CD4-positive, alpha-beta T cell (primary cell): ENCODE measurements around the gene ADGRL3. TPM values are rescaled to one million over a fixed set of nuclear protein-coding genes. Genes with fewer than 3 reads are reported as not detected.

ENCODE experiments used
- ATAC-seq: fragments of 200-7000 bp; cut with Tn5 transposase; one replicate; pipeline ENCODE4 v1.10.0; 2022; ENCODE audit warnings: mild to moderate bottlenecking; ENCODE audit not compliant: poor library complexity
- CTCF ChIA-PET: fragments of 350-600 bp; sonication (Branson Sonifier 250); formaldehyde crosslinking; loops from one replicate; lab custom pipeline; 2021; ENCODE audit warnings: antibody characterized with exemption, inconsistent platforms; lab: Charles Lee
- POLR2A ChIA-PET: fragments of 350-600 bp; sonication (Branson Sonifier 250); formaldehyde crosslinking; loops from one replicate; lab custom pipeline; 2021; ENCODE audit warnings: antibody characterized with exemption, inconsistent platforms; lab: Charles Lee
- DNase-seq, 14 experiments: peaks; one replicate each; pipeline ENCODE4 v3.0.0-alpha.2; 2013 to 2020; ENCODE audit warnings: mixed read lengths in 2 of 14
- H3K27ac ChIP-seq, 2 donors: one replicate each; pipeline versions ENCODE4 v1.5.1 to v1.7.0; 2013; ENCODE audit warnings: low read length in 2 of 2, low read depth in 1 of 2, mild to moderate bottlenecking in 1 of 2
- H3K27me3 ChIP-seq, 2 experiments: 1 replicate in 1 of 2; 2 replicates in 1 of 2; pipeline versions ENCODE4 v1.6.1 to v1.7.0; 2013; ENCODE audit warnings: low read length in 2 of 2, control low read depth in 1 of 2, mild to moderate bottlenecking in 1 of 2, moderate library complexity in 1 of 2; ENCODE audit not compliant: insufficient read depth in 2 of 2, control insufficient read depth in 1 of 2
- H3K36me3 ChIP-seq: one replicate; pipeline ENCODE4 v1.6.1; 2013; ENCODE audit warnings: low read length, control low read depth; ENCODE audit not compliant: insufficient read depth
- H3K4me1 ChIP-seq: one replicate; pipeline ENCODE4 v1.6.1; 2013; ENCODE audit warnings: low read length, control low read depth; ENCODE audit not compliant: insufficient read depth
- H3K4me3 ChIP-seq: one replicate; pipeline ENCODE4 v1.5.1; 2013; ENCODE audit warnings: mild to moderate bottlenecking, low read length, moderate library complexity
- H3K9me3 ChIP-seq, 2 experiments: 1 replicate in 1 of 2; 2 replicates in 1 of 2; pipeline versions ENCODE4 v1.6.1 to v1.7.0; 2013; ENCODE audit warnings: low read length in 2 of 2, mild to moderate bottlenecking in 2 of 2, control low read depth in 1 of 2, moderate library complexity in 1 of 2; ENCODE audit not compliant: control insufficient read depth in 1 of 2, insufficient read depth in 1 of 2
- H3K27ac Mint-ChIP-seq: one replicate; pipeline ENCODE4 v1.8.0; 2020; ENCODE audit warnings: mixed read lengths
- H3K27me3 Mint-ChIP-seq: one replicate; pipeline ENCODE4 v1.8.0; 2021; ENCODE audit warnings: mixed read lengths
- H3K36me3 Mint-ChIP-seq: one replicate; pipeline ENCODE4 v1.8.0; 2021; ENCODE audit warnings: low read depth, mixed read lengths
- H3K4me1 Mint-ChIP-seq: one replicate; pipeline ENCODE4 v1.8.0; 2021; ENCODE audit warnings: low read depth, mixed read lengths
- H3K4me3 Mint-ChIP-seq: one replicate; pipeline ENCODE4 v1.8.0; 2020; ENCODE audit warnings: mild to moderate bottlenecking, mixed read lengths
- H3K9me3 Mint-ChIP-seq: one replicate; pipeline ENCODE4 v1.8.0; 2020; ENCODE audit warnings: mixed read lengths
- intact Hi-C, 2 experiments: fragments of 100-400 bp; cut with DNase I in 1 of 2; cut with micrococcal nuclease in 1 of 2; formaldehyde crosslinking; loops; one replicate each; pipeline versions ENCODE4 v1.15.1 to v1.9.0; 2023 to 2025; cut with DNase I, micrococcal nuclease
- total RNA-seq, 174 experiments: library from RNA in 2 of 174; stranded (reverse) in 2 of 174; gene quantifications; one replicate each; pipeline ENCODE4 v1.2.3 and lab custom pipeline; 2021 to 2026
- TF ChIP-seq, protein P1 (sequence below): fragments of 200-600 bp; IDR thresholded peaks from one replicate; pipeline ENCODE4 v1.8.0; 2022; ENCODE audit warnings: antibody characterized with exemption, mild to moderate bottlenecking

Gene ADGRL3
- total RNA-seq, 2 experiments from 2014 or later: not detected

GRCh38 chr4:61427818-61428495 is 227.8 kb downstream of the ADGRL3 start:
- no peak overlapping the region for H3K4me3 ChIP-seq
- TF ChIP-seq, protein P1, sequence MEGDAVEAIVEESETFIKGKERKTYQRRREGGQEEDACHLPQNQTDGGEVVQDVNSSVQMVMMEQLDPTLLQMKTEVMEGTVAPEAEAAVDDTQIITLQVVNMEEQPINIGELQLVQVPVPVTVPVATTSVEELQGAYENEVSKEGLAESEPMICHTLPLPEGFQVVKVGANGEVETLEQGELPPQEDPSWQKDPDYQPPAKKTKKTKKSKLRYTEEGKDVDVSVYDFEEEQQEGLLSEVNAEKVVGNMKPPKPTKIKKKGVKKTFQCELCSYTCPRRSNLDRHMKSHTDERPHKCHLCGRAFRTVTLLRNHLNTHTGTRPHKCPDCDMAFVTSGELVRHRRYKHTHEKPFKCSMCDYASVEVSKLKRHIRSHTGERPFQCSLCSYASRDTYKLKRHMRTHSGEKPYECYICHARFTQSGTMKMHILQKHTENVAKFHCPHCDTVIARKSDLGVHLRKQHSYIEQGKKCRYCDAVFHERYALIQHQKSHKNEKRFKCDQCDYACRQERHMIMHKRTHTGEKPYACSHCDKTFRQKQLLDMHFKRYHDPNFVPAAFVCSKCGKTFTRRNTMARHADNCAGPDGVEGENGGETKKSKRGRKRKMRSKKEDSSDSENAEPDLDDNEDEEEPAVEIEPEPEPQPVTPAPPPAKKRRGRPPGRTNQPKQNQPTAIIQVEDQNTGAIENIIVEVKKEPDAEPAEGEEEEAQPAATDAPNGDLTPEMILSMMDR: no peak
- Mint-ChIP-seq H3K9me3 (peaks cover 9% of the 10 kb centered on the region), H3K4me3 (no peak overlapping the region), H3K27me3 (no peaks in the 10 kb centered on the region), H3K4me1 (no peaks in the 10 kb centered on the region), H3K27ac (no peak overlapping the region), H3K36me3 (no peaks in the 10 kb centered on the region)
- H3K9me3 ChIP-seq: peaks cover 0 to 33% of the 10 kb centered on the region in 2 experiments
- no peaks in the 10 kb centered on the region for H3K27me3 ChIP-seq
- ChIA-PET POLR2A (no interaction called here), CTCF (no interaction called here)
- intact Hi-C loops: no loop called here
- H3K36me3 ChIP-seq: no peaks in the 10 kb centered on the region
- ATAC-seq: no peak
- H3K27ac ChIP-seq: no peak overlapping the region
- no peaks in the 10 kb centered on the region for H3K4me1 ChIP-seq
- no peak for DNase-seq

DNA sequence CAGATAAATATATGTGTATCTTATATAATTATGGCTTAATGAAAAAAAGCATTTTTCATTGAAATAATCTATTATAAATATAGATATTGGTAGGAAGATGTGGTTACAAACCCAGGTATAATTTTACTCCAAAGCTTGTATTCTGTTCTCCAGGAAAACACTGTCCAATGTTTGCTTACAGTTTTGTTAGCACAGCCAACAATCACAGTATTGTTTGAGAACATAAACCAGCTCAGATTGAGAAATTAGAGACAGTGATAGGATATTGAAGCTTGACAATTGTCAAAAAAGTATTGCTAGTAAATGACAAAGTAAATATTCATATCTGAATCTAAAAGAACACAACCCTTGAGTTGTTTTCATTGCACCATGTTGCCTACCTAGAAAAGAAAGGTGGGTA is 228.8 kb downstream of the ADGRL3 start:
- Histone ChIP-seq H3K27me3 (no peaks in the 10 kb centered on the region), H3K9me3 (peaks cover 0 to 33% of the 10 kb centered on the region in 2 experiments), H3K4me1 (no peaks in the 10 kb centered on the region), H3K4me3 (no peak overlapping the region), H3K36me3 (no peaks in the 10 kb centered on the region), H3K27ac (no peak overlapping the region)
- Mint-ChIP-seq H3K27ac (no peak overlapping the region), H3K36me3 (no peaks in the 10 kb centered on the region), H3K4me3 (no peak overlapping the region), H3K4me1 (no peaks in the 10 kb centered on the region), H3K27me3 (no peaks in the 10 kb centered on the region), H3K9me3 (peaks cover 2% of the 10 kb centered on the region)
- ChIA-PET CTCF (no interaction called here), POLR2A (no interaction called here)
- ATAC-seq (no peak), DNase-seq (no peak)
- TF ChIP-seq, protein P1: no peak
- intact Hi-C loops: no loop called here

DNA sequence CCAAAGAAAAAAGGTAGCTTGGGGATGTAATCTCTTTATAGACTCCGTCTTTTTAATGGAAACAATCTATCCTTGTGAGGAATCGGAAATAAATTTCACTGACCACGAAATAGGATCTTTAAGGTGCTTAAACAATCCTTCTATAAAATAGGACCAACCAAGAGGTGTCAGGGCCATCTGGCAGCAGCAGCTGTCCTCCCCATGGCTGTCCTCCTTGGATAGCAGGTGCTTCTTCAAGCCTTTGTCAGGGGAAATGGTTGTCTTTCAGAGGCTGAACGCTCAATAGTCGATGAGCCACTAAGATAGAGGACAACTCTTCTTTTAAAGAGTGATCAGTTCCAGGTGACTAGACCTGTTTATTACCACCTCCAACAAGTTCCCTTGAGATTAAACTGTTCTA is 231.0 kb downstream of the ADGRL3 start:
- H3K27ac ChIP-seq: no peak overlapping the region
- DNase-seq (no peak), ATAC-seq (no peak)
- no peak overlapping the region for H3K4me3 ChIP-seq
- Mint-ChIP-seq H3K9me3 (peaks cover 4% of the 10 kb centered on the region), H3K4me1 (no peaks in the 10 kb centered on the region), H3K27me3 (no peaks in the 10 kb centered on the region), H3K27ac (no peak overlapping the region), H3K36me3 (no peaks in the 10 kb centered on the region), H3K4me3 (no peak overlapping the region)
- intact Hi-C loops: no loop called here
- ChIA-PET CTCF (no interaction called here), POLR2A (no interaction called here)
- TF ChIP-seq, protein P1: no peak
- H3K9me3 ChIP-seq: peaks cover 0 to 18% of the 10 kb centered on the region in 2 experiments
- no peaks in the 10 kb centered on the region for H3K4me1 ChIP-seq
- H3K36me3 ChIP-seq: no peaks in the 10 kb centered on the region
- H3K27me3 ChIP-seq: no peaks in the 10 kb centered on the region
